ENCODE results near the gene SCN8A.

DNA sequence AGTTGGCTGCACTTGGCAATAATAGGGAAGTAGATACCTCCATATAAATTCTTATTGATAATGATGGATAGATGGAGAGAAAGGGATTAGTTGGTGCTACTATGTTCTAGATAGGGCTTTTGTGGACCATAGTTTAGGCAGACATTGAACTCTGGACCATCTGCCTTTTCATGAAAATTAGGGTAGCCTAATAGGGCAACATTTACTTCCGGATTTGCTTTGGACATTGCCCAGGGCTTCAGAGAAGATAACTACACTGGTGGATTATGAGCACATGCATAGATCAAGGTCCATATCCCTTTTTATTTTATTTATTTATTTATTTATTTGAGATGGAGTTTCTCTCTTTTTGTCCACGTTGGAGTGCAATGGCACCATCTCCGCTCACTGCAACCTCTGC is 186.9 kb downstream of the SCN8A start:
- TF ChIP-seq EZH2 (optimal IDR thresholded peaks at IDR 0.05; ENCODE audit: low read depth, low read length), result no peak
- TF ChIP-seq, protein P1, sequence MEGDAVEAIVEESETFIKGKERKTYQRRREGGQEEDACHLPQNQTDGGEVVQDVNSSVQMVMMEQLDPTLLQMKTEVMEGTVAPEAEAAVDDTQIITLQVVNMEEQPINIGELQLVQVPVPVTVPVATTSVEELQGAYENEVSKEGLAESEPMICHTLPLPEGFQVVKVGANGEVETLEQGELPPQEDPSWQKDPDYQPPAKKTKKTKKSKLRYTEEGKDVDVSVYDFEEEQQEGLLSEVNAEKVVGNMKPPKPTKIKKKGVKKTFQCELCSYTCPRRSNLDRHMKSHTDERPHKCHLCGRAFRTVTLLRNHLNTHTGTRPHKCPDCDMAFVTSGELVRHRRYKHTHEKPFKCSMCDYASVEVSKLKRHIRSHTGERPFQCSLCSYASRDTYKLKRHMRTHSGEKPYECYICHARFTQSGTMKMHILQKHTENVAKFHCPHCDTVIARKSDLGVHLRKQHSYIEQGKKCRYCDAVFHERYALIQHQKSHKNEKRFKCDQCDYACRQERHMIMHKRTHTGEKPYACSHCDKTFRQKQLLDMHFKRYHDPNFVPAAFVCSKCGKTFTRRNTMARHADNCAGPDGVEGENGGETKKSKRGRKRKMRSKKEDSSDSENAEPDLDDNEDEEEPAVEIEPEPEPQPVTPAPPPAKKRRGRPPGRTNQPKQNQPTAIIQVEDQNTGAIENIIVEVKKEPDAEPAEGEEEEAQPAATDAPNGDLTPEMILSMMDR (IDR thresholded peaks at IDR 0.05; ENCODE audit: low read length), result no peak

Data from MM.1S (cell line).